Measurements from ENCODE around the gene VWCE.

DNA sequence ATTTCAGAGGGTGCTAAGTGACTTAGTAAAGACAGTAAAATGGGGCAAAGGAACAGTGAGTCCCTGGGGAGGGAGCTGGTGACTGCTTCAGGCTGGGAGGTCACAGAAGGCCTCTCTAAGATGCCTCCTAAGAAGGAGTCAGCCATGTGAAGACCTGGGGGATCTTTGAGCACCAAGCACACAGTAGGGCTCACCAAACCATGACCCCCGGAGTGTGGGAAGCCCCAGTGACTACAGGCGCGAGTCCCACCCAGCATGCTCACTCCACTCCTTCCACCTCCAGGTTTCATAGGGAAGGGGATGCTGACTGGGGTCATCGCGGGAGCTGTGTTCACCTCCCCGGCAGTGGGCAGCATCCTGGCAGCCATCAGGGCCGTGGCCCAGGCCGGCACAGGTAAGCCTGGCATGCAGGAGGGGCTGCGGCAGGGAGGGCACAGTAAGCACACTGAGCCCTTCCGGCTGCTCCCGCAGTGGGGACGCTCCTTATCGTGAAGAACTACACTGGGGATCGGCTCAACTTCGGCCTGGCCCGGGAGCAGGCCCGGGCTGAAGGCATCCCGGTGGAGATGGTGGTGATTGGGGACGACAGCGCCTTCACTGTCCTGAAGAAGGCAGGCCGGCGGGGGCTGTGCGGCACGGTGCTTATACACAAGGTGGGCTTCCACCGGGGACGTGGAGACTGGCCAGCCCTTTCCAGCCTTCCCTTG is 43.8 kb upstream of the VWCE start:
- TF ChIP-seq, protein P1, sequence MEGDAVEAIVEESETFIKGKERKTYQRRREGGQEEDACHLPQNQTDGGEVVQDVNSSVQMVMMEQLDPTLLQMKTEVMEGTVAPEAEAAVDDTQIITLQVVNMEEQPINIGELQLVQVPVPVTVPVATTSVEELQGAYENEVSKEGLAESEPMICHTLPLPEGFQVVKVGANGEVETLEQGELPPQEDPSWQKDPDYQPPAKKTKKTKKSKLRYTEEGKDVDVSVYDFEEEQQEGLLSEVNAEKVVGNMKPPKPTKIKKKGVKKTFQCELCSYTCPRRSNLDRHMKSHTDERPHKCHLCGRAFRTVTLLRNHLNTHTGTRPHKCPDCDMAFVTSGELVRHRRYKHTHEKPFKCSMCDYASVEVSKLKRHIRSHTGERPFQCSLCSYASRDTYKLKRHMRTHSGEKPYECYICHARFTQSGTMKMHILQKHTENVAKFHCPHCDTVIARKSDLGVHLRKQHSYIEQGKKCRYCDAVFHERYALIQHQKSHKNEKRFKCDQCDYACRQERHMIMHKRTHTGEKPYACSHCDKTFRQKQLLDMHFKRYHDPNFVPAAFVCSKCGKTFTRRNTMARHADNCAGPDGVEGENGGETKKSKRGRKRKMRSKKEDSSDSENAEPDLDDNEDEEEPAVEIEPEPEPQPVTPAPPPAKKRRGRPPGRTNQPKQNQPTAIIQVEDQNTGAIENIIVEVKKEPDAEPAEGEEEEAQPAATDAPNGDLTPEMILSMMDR (conservative IDR thresholded peaks at IDR 0.05; ENCODE audit: low read length), result no peak
- no peak for TF ChIP-seq EZH2phosphoT487 (IDR thresholded peaks at IDR 0.05; ENCODE audit: borderline replicate concordance, low read depth, low read length)

All from OCI-LY7 (cell line).